COLO829 (cell line): ENCODE data around the gene TNS1.
"Not testable (repeated sequence)": the region's sequence is repeated elsewhere in the genome, so short reads cannot be mapped to it uniquely, and the experiment has no call there.

Experiments
- DNase-seq: peaks from one replicate; pipeline ENCODE4 v3.0.0; 2012; ENCODE audit warnings: low spot score

TNS1 gene

DNA sequence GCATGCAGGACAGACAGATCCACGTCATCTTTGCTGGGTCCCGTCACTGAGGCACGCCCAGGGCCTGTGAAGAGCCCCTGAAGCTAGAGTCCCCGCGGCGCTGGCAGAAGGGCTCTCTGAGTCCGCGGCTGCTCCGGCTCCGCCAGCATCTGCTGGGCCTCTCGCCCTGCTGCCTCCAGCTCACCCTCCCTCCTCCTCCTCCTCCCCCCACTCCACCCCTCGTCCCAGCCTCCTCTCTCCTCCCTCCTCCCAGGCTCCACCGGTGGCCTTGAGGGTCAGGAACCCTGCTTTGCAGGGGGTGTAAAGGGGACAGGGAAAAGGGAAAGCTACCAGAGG lies at the start of gene TNS1:
TNS1 (minus strand) TSS at position 151 of the 336 bp plus-strand sequence; CDS start at position 28, 123 bp downstream.
- no peak for DNase-seq

DNA sequence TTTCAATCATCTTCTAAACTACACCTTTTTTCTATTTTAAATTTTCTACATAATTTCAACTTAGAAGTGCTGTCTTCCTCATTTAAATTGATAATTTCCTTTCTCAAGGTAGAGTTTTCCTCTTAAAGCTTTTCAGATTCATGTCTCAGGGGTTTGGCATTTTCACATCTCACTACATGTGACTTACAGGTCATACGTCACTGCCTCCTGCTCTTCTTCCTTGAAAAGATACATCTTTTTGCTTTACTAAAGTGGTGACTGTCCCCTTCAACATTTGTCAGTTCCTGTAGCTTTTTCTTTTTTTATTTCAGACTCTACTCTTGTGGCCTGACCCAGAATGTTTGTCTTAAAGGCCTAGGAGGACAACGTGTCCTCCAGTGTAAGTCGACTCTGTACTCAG lies 49.1 kb upstream of the TNS1 start:
- DNase-seq = no peak

DNA sequence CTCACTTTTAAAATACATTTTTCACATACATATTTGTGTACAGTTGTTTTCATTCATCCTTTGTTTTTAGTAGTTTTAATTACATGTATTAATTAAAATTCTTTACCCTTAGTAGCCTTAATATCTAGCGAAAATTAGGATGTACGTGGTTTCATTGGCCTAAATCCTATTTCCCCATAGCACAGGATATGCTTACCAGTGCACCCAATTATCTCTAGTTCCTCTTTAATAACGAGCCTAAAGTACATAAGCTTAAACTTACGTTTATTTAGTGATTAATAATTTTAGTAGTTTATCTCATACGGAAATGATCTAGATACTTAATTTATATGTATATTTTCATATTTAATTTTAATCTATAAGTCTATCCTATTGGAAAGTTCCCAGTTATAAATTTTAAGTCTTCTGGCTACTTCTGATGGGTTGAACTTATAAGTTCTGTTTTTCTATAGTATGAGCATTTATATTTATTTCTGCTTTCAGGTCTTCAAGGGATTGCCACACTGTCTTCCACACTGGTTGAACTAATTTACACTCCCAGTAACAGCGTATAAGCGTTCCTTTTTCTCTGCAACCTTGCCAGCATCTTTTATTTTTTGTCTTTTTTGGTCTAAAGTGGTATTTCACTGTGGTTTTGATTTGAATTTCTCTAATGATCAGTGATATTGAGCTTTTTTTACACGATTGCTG lies 44.9 kb upstream of the TNS1 start:
- no peak for DNase-seq

DNA sequence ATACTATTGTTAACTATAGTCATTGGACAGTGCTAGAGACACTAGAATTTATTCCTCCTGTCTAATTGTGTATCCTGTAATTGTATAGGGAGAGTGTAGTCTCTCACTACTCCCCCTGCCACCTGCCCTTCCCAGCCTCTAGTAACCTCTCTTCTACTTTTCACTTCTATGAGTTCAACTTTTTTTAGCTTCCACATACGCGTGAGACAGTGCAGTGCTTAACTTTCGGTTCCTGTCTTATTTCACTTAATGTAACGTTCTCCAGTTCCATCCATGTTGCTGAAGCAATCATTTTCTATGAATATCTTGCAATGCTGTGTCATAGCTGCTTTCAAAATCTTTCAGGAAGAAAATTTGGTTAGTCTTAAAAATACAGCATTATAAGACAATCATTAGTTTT lies 43.4 kb upstream of the TNS1 start:
- no peak for DNase-seq

DNA sequence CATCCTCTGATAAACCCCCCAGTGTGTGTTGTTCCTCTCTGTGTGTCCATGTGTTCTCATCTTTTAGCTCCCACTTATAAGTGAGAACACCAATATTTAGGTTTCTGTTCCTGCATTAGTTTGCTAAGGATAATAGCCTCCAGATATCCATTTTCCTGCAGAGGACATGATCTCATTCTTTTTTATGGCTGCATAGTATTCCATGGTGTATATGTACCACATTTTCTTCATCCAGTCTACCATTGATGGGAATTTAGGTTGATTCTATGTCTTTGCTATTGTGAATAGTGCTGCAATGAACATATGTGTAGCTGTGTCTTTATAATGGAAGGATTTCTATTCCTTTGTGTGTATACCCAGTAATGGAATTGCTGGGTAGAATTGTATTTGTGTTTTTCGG lies 41.8 kb upstream of the TNS1 start:
- not testable (repeated sequence) for DNase-seq

DNA sequence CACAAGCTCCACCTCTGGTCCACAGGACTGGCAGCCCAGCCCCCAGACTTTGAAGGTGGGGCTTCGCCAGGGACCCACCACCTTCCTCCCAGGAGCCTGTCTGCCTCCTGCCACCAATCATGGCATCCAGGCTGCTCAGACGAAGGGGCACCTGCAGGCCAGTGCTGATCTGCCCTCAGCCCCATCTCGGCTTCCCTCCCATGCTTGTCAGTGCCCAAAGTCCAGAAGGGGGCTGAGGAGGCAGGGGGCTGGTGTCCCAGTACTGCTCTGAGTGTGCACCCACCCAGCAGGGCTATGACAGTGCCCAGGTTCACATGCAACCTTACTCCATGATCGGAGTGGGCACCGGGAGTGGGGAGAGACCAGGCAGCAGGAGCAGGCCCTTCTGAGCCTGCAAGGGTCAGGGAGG lies 40.9 kb upstream of the TNS1 start:
- no peak for DNase-seq

DNA sequence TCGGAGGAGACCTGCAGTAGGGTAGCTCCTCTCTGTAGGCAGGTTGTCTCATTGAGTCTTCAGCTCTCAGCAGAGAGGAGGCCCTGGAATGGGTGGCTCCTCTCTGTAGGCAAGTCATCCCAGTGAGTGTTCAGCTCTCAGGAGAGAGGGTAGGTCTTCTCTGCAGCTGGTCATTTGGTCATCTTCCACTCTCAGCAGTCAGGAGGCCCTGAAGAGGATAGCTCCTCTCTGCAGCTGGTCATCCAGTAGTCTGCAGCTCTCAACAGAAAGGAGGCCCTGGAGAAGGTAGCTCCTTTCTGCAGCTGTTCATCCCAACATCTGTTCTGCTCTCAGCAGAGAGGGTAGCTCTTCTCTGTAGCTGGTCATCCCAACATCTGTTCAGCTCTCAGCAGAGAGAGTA lies 40.3 kb upstream of the TNS1 start:
- DNase-seq = no peak

DNA sequence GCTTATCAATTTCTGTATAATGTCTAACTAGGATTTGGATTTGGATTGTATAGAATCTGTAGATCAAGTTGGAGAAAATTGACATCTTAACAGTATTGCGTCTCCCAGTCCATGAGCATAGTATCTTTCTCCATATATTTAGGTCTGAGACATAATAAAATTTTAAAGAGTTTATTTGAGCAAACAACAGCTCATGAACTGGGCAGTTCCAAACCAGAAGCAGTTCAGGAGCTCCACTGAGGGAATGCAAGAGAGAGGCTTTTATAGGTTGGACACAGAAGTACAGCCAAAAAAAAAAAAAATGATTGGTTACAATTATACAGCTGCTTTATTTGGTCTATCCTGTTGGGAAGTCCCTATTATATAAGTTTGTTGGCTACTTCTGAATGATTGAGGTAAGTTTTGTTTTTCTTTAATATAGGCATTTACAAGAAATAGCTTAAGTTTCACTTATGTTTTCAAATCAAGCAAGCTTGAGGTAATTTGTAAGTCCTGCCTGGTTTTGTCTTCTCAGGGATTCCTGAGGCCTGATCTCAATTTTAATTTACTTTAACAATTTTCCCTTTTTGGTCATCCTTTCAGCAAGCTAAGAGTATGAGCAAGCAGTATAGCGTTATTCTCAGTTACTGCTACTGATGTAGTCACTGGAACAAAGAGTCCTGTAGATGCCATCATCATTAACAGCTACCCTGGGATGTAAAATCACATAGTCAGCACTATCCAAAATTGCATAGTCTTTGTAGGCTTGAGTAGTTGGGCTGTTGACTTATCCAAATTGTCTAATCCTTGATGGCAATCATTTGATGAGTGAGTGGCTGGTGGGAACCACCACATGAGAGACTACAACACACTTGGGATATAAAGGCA lies 38.7 kb upstream of the TNS1 start:
- no peak for DNase-seq

DNA sequence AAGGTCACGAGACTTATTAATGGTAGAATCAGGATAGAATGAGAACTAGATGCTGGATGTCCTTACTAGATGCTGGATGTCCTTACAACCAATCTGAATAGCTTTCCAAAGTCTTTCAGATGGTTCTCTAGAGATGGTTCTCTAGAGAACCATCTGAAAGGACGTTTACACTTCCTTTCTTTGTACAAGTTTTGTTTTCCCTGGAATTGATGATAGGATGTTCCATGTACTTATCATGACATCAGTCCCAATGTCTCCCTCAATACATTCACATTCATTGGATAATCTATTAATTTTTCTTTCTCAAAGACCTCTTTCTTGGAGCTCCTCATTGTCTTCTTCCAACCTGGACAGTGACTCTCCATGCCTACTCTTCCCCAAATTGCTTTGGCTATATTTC lies 38.1 kb upstream of the TNS1 start:
- DNase-seq = no peak

DNA sequence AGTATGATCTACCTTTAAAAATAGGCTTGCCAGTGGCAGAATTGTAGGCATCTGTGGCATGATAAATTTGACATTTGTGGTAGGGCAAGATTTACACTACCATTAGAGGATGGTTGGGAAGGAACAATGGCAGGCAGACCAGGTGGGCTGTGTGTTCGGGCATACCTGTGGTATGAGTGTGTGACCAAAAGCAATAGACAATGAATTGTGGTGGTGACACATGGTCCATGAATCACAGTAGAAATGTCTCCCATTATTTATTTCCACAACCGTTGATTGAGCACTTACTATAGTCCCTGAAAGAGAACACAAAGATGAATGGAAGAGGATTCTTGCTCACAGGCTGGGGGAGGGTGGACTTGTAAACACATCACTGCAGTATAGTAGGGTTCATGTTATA lies 36.4 kb upstream of the TNS1 start:
- no peak for DNase-seq

DNA sequence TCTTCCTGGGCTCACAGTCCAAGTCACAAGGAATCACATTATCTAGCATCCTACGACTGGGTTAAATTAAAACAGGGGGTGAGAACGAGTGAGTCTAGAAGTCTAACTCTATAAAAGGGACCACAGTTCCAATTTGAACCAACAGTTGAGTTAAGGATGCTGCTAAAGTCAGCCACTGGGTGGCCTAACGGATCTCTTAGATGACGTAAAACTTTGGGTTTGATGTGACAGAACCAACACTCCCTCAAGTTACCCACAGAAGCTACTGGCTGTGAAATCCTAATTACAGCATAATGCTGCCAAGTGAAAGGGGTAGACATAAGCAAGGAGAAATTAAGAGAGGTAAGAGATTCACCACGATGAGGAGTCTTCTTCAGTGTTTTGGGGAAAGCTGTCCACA lies 33.6 kb upstream of the TNS1 start:
- no peak for DNase-seq

DNA sequence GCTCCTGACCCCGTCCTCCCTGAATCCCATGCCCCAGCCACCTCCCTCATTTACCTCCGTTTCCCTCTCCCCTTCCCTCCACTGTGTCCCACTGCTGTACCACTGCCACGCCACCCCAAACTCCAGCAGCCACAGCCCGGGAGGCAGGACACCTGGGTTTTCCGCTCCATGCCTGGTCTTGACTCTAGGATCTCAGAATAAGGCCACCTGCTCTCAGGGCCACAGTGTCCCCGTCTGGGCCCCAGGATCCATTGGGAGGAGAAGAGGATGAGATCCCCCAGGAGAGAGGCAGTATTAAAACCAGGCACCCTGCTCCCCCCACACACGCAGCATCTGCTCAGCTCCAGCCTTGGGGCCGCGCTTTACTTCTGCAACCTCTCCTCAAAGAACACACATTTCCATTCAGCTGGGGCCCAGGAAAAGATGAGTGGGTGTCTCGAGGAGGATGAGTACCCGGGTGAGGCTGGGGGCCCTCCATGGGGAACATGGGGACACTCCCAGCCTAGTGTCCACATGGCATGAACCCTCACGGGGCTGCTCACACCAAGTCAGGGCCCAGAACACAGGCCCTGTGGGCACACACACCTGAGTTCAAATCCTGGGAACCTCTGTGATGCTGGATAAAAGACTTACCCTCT lies 32.8 kb upstream of the TNS1 start:
- no peak for DNase-seq

DNA sequence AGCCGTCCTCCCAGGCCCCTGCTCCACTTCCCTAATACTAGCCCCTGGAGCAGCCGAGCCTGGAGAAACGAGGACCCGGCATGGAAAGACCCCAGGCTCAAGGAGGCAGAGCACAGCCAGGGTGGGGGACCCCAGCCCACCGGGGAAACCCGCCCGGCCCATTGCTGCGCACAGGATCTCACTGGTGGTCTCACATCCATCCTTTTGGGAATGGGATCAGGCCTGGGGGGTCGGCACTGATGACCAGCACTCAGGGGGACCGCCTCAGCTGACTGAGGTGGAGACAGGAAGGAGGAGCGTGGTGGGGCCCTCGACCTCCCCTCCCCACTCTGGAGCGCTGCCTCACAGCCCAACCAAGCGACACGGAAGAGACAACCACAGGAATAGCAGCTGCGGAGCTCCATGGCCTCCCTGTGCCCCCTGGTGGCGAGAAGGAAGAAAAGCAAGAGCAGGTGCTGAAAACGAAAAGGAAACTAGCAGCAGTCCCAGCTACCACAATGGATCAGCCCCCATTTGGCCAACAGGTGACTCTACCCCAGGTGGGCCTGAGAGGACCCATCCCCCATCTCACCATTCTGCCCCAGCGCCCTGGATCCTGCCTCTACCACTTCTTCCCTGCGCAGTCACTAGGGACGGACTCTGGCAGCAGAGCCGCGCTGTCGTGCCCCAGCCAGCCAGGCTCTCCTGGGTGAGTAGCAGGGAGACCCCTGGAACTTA lies 31.9 kb upstream of the TNS1 start:
- DNase-seq = not testable (repeated sequence)

DNA sequence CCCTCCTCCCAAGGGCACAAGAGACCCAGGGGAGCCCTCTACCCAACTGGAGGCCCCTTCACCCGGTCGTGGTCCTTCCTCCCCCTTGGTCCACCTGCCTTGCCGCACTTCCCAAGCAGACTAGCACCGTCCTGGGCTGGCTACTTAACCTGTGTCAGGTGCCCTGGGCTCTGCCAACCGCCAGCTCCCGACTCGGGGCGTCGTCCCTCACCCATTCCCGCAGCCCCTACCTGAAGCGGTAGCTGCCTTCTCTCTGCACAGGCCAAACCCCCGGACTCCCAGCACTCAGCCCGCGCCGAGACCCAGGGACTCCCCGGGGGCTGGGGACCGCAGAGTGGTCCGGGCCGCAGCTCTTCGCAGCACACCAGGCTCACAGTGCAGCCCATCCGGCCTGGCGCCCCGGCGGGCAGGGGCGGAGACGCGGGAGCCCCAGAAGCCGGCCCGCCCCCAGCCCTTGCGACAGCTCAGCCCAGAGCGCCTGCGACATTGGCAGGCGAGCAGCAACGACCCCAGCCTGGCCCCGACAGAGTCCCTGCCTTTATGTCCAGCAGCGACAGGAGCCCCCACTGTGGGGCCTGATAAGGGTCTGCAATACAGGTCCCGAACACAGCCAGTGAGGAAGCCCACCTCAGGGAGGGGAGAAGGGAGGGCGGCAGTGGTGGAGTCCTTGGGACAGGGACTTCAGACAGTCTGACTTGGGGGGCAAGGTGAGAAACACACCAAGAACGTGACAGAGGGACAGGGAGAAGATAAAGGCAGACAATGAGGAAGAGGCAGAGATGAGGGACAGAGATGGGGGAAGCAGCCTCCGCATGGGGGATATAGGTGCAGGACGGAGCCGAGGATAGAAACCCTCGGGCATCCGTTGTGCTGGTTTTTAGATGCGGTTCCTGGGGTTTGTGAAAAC lies 31.0 kb upstream of the TNS1 start:
- no peak for DNase-seq

DNA sequence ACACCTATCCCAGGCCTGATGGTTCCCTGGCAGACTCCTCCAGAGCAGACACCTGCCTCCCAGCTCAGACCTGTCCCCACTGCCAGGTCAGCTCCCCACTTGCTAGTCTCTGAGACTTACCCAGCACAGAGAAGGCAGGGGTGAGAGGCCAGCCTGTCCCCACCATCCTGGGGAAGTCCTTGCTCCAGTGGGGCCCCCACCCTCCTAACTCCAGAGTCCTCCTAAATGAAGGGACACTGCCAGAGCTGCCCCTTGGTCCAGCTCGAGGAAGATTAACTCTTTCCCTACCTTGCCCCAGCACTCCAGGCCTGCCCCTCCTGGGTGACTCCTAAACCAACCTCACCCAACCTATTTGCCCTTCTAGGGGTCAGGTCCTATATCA lies 30.4 kb upstream of the TNS1 start:
- DNase-seq = no peak

DNA sequence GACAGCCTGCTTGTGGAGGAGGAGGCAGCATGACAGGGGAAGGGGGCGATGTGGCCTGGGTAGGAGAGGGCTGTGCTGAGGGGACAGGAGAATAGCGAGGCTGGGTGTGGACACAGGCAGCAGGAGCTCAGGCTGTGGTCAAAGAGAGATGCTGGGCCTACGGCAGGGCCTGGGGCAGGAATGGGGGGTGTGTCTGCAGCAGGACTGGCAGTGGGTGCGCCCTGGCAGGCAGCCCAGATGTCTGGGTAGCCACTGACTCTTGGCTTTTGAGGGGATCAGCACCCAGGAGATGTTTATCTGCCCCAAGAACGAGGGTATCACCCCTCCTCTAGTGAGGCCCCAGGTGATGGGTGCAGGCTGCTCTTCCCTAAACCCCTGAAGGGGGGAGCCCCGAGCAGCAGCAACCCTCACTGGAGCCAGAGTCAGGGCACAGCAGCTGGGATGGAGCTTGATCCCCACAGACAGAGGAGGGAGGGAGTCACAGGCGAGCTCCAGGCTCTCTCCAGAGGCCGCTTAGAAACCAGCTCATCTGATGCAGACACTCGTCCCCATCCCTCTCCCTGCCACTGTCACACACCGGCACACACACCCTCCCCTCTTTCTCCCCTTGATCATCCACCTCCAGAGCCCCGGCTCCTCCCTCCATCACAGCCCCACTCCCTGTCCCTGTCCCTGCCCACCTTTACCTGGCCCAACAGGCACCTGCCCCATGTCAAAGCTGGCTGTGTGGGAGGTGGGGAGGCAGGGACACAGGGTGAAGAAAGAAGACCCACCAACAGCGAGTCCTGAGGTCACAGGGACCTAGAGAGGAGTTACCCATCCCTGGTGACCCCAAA lies 29.8 kb upstream of the TNS1 start:
- DNase-seq = no peak

DNA sequence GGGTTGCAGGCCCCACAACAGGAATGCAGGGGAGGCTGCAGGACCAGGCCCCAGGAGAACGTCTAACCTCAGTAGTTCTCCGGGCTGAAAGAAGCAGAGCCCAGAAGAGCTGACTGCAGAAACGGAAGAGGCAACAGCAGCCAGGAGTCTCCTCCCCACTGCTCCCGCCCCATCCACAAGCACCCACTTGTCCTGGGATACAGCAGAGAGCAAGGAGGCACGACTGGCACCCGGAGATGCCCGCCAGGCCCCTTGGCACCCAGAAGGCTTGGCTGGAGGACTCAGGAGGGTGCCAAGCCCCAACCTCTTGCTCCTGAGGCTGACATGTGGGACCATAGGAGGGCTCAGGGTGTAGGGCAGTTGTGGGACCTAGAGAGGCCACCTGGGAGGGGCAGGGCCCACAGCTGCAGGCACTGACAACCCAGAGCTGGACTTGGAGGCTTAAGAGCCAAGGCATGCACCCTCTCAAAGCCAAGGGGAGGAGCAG lies 29.0 kb upstream of the TNS1 start:
- DNase-seq = no peak

DNA sequence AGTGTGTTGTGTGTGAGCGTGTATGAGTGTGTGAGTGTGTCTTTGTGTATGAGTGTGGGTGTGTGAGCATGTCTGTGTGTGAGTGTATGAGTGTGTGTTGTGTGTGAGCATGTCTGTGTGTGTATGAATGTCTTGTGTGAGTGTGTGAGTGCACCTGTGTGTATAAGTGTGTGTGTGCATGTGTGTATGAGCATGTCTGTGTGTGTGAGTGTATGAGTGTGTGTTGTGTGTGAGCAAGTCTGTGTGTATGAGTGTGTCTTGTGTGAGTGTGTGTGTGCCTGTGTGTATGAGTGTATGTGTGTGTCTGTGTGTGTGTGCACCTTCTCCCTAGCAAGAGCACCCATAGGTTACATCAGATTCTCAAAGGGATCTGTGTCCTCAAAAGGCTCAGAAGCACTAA lies 28.5 kb upstream of the TNS1 start:
- no peak for DNase-seq

DNA sequence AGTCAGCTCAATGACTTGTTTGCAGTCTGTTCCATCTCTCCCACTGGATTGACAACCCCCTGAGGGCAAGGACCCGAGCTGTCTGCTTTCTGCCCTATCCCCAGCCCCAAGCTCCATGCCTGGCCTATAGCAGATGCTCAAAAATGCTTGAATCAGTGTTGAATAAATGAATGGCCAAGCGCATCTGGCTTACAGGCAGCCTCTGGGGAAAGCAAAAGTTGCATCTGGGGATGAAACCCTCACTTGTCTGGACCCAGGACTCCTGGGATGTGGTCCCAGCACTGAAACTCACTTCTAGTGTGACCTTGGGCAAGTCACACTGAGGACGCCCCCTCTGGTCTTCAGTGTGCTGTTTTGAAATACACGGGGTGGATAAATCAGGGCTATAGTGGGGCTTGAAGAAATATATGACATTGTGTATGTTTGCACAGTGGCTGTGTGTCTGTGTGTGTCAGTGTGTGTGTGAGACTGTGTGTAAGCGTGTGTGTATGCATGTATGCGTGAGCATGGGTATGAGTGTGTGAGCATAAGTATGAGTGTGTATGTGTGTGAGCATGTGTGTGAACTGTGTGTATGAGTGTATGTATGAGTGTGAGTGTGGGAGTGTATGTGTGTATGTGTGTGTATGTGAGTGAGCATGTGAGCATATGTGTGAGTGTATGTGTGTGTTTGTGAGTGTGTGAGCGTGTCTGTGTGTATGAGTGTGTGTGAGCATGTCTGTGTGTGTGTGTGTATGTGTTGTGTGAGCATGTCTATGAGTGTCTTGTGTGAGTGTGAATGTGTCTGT lies 27.8 kb upstream of the TNS1 start:
- DNase-seq = no peak
